Esophagus muscularis mucosa (tissue), 4 donors: Measurements from ENCODE around the gene CMYA5. TPM values are rescaled to one million over a fixed set of nuclear protein-coding genes. Genes with fewer than 3 reads are reported as not detected.
A peak's percentile ranks its signal among the peaks of the same experiment; 100 is the strongest.

Source experiments
- DNase-seq: peaks from one replicate; pipeline ENCODE4 v3.0.0-alpha.2; 2017; ENCODE audit errors: extremely low spot score
- H3K27ac ChIP-seq, 4 donors: fragments of 200-600 bp; sonication (generic); replicated peaks in 1 of 4; 1 replicate in 3 of 4; 2 replicates in 1 of 4; pipeline ENCODE4 v1.5.1; 2016 to 2019; ENCODE audit warnings: mild to moderate bottlenecking in 1 of 4
- H3K27me3 ChIP-seq, 4 donors: fragments of 200-600 bp; sonication (generic); one replicate each; pipeline versions ENCODE4 v1.5.1 to v1.6.0; 2016 to 2019
- H3K36me3 ChIP-seq, 4 donors: fragments of 200-600 bp; sonication (generic); one replicate each; pipeline ENCODE4 v1.5.1; 2016 to 2019
- H3K4me1 ChIP-seq, 4 donors: fragments of 200-600 bp; sonication (generic); one replicate each; pipeline ENCODE4 v1.5.1; 2016 to 2019
- H3K4me3 ChIP-seq, 4 donors: fragments of 200-600 bp; sonication (generic); 1 replicate in 2 of 4; 2 replicates in 2 of 4; pipeline ENCODE4 v1.5.1; 2016 to 2019; ENCODE audit warnings: mild to moderate bottlenecking in 4 of 4, moderate library complexity in 1 of 4
- H3K9me3 ChIP-seq, 4 donors: fragments of 200-600 bp; sonication (generic); 1 replicate in 3 of 4; 2 replicates in 1 of 4; pipeline ENCODE4 v1.5.1; 2016 to 2019
- EP300 ChIP-seq: sonication (generic); formaldehyde crosslinking; IDR thresholded peaks from one replicate; pipeline ENCODE4 v1.6.1; 2017; ENCODE audit warnings: antibody characterized with exemption
- POLR2A ChIP-seq: fragments of 450-650 bp; IDR thresholded peaks from one replicate; pipeline ENCODE4 v1.6.1; 2017; ENCODE audit warnings: antibody characterized with exemption, moderate library complexity, mild to moderate bottlenecking, low read depth
- POLR2AphosphoS5 ChIP-seq, 2 donors: sonication (generic); formaldehyde crosslinking; IDR thresholded peaks; one replicate each; pipeline ENCODE4 v1.6.1; 2017; ENCODE audit warnings: antibody characterized with exemption in 2 of 2
- WGBS: methylation state at CpG from one replicate; pipeline ENCODE4 v1.1.5; 2018; 5-methylcytosine and 5-hydroxymethylcytosine counted together
- intact Hi-C: fragments of 100-400 bp; cut with DNase I; formaldehyde crosslinking; loops from one replicate; pipeline ENCODE4 v1.15.1; 2023
- total RNA-seq, 4 donors: library from RNA; depleted of rRNA; stranded (reverse); fragments of >200 nt; gene quantifications; one replicate each; pipeline versions ENCODE4 v1.1.0 to v1.2.1, GENCODE V29; 2016
- TF ChIP-seq, protein P1 (sequence below), 3 experiments: fragments of 200-600 bp in 2 of 3; fragments of 450-650 bp in 1 of 3; sonication (generic) in 2 of 3; IDR thresholded peaks; one replicate each; pipeline ENCODE4 v1.5.1; 2017 to 2019; ENCODE audit warnings: antibody characterized with exemption in 3 of 3, mild to moderate bottlenecking in 2 of 3, moderate library complexity in 1 of 3

The CMYA5 gene
- total RNA-seq, 4 donors from 2014 or later, result 4.2 to 8.4 (median 4.9) TPM

GRCh38 chr5:79834754-79835714 lies 145.4 kb downstream of the CMYA5 start:
- peak; percentile 85 for DNase-seq
- intact Hi-C loops, result no loop called here

DNA sequence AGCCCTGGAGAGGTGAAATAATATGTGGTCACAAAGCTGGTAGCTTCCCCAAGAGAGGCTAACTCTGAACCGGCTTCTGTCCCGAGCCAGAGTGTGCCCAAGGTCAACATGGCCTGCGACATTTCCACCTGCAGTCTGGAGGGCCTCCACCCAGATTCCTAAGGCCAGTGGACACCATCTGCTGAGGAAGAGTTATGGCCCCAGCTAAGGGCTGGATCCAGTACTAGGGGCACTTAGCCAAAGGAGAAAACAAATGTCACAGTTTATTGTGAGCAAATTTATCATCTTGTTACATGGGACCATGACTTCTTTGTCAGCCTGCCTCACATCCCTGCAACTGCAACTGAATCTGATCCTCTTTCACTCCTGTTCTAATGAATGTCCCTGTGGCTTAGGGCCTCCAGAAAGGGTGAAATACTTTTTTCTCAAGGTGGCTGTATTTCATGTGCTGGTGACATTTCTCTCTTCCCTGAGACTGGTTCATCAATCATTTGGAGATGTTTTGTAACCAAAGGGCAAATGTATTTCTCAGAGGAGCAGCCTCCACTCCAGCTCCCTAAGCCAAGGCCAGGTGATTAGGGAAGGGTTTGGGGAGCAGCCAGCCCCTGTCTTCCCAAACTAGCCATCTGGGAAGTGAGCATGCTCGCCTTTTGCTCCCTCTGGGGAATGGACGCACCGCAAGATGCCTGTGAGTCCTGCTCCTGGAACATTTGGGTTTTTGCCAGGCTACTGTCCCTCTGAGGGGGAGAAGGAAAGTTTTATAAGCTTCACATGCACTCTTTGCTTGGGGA lies 148.3 kb downstream of the CMYA5 start:
- WGBS, result 31% methylated on average over 5 of the region's 6 CpGs
- TF ChIP-seq EP300, result no peak
- no peak for TF ChIP-seq POLR2AphosphoS5 (IDR thresholded peaks at IDR 0.05)
- TF ChIP-seq, protein P1, sequence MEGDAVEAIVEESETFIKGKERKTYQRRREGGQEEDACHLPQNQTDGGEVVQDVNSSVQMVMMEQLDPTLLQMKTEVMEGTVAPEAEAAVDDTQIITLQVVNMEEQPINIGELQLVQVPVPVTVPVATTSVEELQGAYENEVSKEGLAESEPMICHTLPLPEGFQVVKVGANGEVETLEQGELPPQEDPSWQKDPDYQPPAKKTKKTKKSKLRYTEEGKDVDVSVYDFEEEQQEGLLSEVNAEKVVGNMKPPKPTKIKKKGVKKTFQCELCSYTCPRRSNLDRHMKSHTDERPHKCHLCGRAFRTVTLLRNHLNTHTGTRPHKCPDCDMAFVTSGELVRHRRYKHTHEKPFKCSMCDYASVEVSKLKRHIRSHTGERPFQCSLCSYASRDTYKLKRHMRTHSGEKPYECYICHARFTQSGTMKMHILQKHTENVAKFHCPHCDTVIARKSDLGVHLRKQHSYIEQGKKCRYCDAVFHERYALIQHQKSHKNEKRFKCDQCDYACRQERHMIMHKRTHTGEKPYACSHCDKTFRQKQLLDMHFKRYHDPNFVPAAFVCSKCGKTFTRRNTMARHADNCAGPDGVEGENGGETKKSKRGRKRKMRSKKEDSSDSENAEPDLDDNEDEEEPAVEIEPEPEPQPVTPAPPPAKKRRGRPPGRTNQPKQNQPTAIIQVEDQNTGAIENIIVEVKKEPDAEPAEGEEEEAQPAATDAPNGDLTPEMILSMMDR (IDR thresholded peaks at IDR 0.05), result no peak
- TF ChIP-seq POLR2A, result no peak
- DNase-seq, result peak; percentile 78
- H3K4me1 ChIP-seq, result peaks cover 0 to 37% (median 32%) of the 10 kb centered on the region in 4 donors
- no peak overlapping the region for H3K27ac ChIP-seq
- H3K9me3 ChIP-seq, result no peaks in the 10 kb centered on the region
- intact Hi-C loops, result no loop called here
- H3K4me3 ChIP-seq, result no peak overlapping the region
- H3K27me3 ChIP-seq, result no peaks in the 10 kb centered on the region
- H3K36me3 ChIP-seq, result no peaks in the 10 kb centered on the region

More at GRCh38 chr5:79834754-79835714, 145.4 kb downstream of the CMYA5 start:
- no peak overlapping the region for H3K4me3 ChIP-seq
- no peaks in the 10 kb centered on the region for H3K9me3 ChIP-seq
- WGBS, result 68% methylated on average over 9 of the region's 12 CpGs
- H3K4me1 ChIP-seq, result peaks cover 0 to 31% (median 30%) of the 10 kb centered on the region in 4 donors
- no peak for TF ChIP-seq POLR2AphosphoS5 (IDR thresholded peaks at IDR 0.05)
- TF ChIP-seq EP300, result no peak
- no peak for TF ChIP-seq POLR2A
- TF ChIP-seq, protein P1 (IDR thresholded peaks at IDR 0.05), result no peak
- peak overlapping the region in 3 of 4 donors; percentile 15 to 66 (median 44) for H3K27ac ChIP-seq
- no peaks in the 10 kb centered on the region for H3K27me3 ChIP-seq
- no peaks in the 10 kb centered on the region for H3K36me3 ChIP-seq

GRCh38 chr5:79840084-79840990 lies 150.7 kb downstream of the CMYA5 start:
- H3K27me3 ChIP-seq, result no peaks in the 10 kb centered on the region
- TF ChIP-seq, protein P1 (IDR thresholded peaks at IDR 0.05), result no peak
- TF ChIP-seq EP300 (no peak), POLR2AphosphoS5 (IDR thresholded peaks at IDR 0.05) (no peak), POLR2A (no peak)
- H3K4me1 ChIP-seq, result peaks cover 0 to 23% (median 18%) of the 10 kb centered on the region in 4 donors
- H3K4me3 ChIP-seq, result no peak overlapping the region
- H3K36me3 ChIP-seq, result no peaks in the 10 kb centered on the region
- no peaks in the 10 kb centered on the region for H3K9me3 ChIP-seq
- DNase-seq, result peak; percentile 86
- intact Hi-C loops, result no loop called here
- H3K27ac ChIP-seq, result no peak overlapping the region
- 48% methylated on average over 7 of the region's 7 CpGs for WGBS

DNA sequence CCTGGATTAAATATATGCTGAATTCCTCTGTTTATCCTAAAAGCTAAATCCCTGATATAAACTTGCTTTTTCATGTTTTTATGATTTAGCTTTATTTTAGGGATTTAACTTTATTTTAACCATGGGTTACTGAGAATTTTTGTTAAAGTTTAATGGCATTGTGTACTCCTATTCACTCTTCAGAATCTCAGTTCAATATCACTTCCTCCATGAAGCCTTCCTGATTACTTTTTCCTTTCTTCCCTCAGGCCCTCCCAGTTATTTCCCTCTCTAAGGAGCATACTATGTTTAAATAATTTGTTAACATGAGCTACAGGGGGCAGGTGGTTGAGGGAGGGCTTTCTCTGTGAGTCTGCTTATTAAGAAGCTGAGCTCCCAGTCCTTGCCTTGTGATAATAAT lies 151.5 kb downstream of the CMYA5 start:
- intact Hi-C loops, result no loop called here
- no peak for DNase-seq
- TF ChIP-seq, protein P1 (IDR thresholded peaks at IDR 0.05), result no peak
- no peak for TF ChIP-seq EP300
- no peak for TF ChIP-seq POLR2A
- TF ChIP-seq POLR2AphosphoS5 (IDR thresholded peaks at IDR 0.05), result no peak
- Histone ChIP-seq H3K9me3 (no peaks in the 10 kb centered on the region), H3K36me3 (no peaks in the 10 kb centered on the region), H3K27me3 (no peaks in the 10 kb centered on the region), H3K4me1 (peaks cover 0 to 23% (median 17%) of the 10 kb centered on the region in 4 donors), H3K4me3 (no peak overlapping the region), H3K27ac (no peak overlapping the region)
